Chondrocyte (in vitro differentiated cells): ENCODE measurements around the gene CPHXL. TPM values are rescaled to one million over a fixed set of nuclear protein-coding genes. Genes with fewer than 3 reads are reported as not detected.
A peak's percentile ranks its signal among the peaks of the same experiment; 100 is the strongest.

Source experiments
- DNase-seq: peaks from one replicate; pipeline ENCODE4 v3.0.0; 2021; ENCODE audit warnings: mixed read lengths, low spot score
- H3K27ac Mint-ChIP-seq: one replicate; pipeline ENCODE4 v1.8.0; 2021; ENCODE audit warnings: mild to moderate bottlenecking, moderate library complexity, mixed read lengths; ENCODE audit not compliant: unreplicated experiment
- H3K27me3 Mint-ChIP-seq: 2 replicates; pipeline ENCODE4 v1.8.0; 2021; ENCODE audit warnings: low read depth, mixed read lengths
- H3K36me3 Mint-ChIP-seq: 2 replicates; pipeline ENCODE4 v1.8.0; 2021; ENCODE audit warnings: low read depth, mixed read lengths
- H3K4me1 Mint-ChIP-seq: 2 replicates; pipeline ENCODE4 v1.8.0; 2021; ENCODE audit warnings: low read depth, mild to moderate bottlenecking, mixed read lengths
- H3K4me3 Mint-ChIP-seq: one replicate; pipeline ENCODE4 v1.8.0; 2021; ENCODE audit warnings: mild to moderate bottlenecking, moderate library complexity, mixed read lengths; ENCODE audit not compliant: unreplicated experiment
- H3K9me3 Mint-ChIP-seq: 2 replicates; pipeline ENCODE4 v1.8.0; 2021; ENCODE audit warnings: low read depth, mixed read lengths
- CTCF ChIP-seq: fragments of 200-600 bp; sonication (generic); IDR thresholded peaks from 2 replicates; pipeline ENCODE4 v1.5.0; 2021; ENCODE audit warnings: antibody characterized with exemption, mild to moderate bottlenecking, moderate library complexity
- total RNA-seq: library from RNA; stranded (reverse); gene quantifications from 3 replicates; pipeline ENCODE4 v1.2.1, GENCODE V29; 2021

CPHXL gene
- total RNA-seq, 1 donor from 2014 or later, result not detected

GRCh38 chr16:75733305-75734211 is 7.3 kb upstream of the CPHXL start:
- H3K4me1 Mint-ChIP-seq, result peaks cover 12% of the 10 kb centered on the region
- no peak for DNase-seq
- no peaks in the 10 kb centered on the region for H3K9me3 Mint-ChIP-seq
- no peaks in the 10 kb centered on the region for H3K27me3 Mint-ChIP-seq
- H3K36me3 Mint-ChIP-seq, result no peaks in the 10 kb centered on the region
- no peak overlapping the region for H3K4me3 Mint-ChIP-seq
- no peak for TF ChIP-seq CTCF
- H3K27ac Mint-ChIP-seq, result peak overlapping the region; percentile 53

- Mint-ChIP-seq H3K36me3 (no peaks in the 10 kb centered on the region), H3K27ac (no peak overlapping the region), H3K4me1 (peaks cover 12% of the 10 kb centered on the region), H3K9me3 (no peaks in the 10 kb centered on the region), H3K4me3 (no peak overlapping the region), H3K27me3 (no peaks in the 10 kb centered on the region)
- no peak for DNase-seq
- TF ChIP-seq CTCF, result no peak
Measured at GRCh38 chr16:75732871-75733270, 6.6 kb upstream of the CPHXL start.

GRCh38 chr16:75727221-75727620 is 931 bp upstream of the CPHXL start:
- no peak for TF ChIP-seq CTCF
- H3K4me3 Mint-ChIP-seq, result no peak overlapping the region
- no peak overlapping the region for H3K27ac Mint-ChIP-seq
- peaks cover 6% of the 10 kb centered on the region for H3K9me3 Mint-ChIP-seq
- H3K36me3 Mint-ChIP-seq, result peaks cover 2% of the 10 kb centered on the region
- no peaks in the 10 kb centered on the region for H3K4me1 Mint-ChIP-seq
- H3K27me3 Mint-ChIP-seq, result no peaks in the 10 kb centered on the region
- no peak for DNase-seq

GRCh38 chr16:75718452-75718851 is 7.8 kb downstream of the CPHXL start:
- no peak overlapping the region for H3K4me3 Mint-ChIP-seq
- no peak overlapping the region for H3K27ac Mint-ChIP-seq
- peaks cover 4% of the 10 kb centered on the region for H3K36me3 Mint-ChIP-seq
- peaks cover 18% of the 10 kb centered on the region for H3K9me3 Mint-ChIP-seq
- H3K27me3 Mint-ChIP-seq, result peaks cover 2% of the 10 kb centered on the region
- DNase-seq, result no peak
- no peak for TF ChIP-seq CTCF
- H3K4me1 Mint-ChIP-seq, result no peaks in the 10 kb centered on the region

GRCh38 chr16:75714661-75715060 is 11.6 kb downstream of the CPHXL start:
- Mint-ChIP-seq H3K36me3 (no peaks in the 10 kb centered on the region), H3K9me3 (peaks cover 11% of the 10 kb centered on the region), H3K4me1 (no peaks in the 10 kb centered on the region), H3K27me3 (peaks cover 2% of the 10 kb centered on the region), H3K4me3 (no peak overlapping the region), H3K27ac (no peak overlapping the region)
- DNase-seq, result no peak
- no peak for TF ChIP-seq CTCF
